HepG2 (cell line): ENCODE results near the gene RPS23. TPM values are rescaled to one million over a fixed set of nuclear protein-coding genes. Genes with fewer than 3 reads are reported as not detected.

Source experiments
- ARNTL ChIP-seq: sonication (generic); formaldehyde crosslinking; IDR thresholded peaks from 2 replicates; pipeline ENCODE4 v1.4.0; 2020; ENCODE audit warnings: mild to moderate bottlenecking, missing genetic modification reagents
- CREM ChIP-seq, 2 experiments: sonication (generic) in 1 of 2; formaldehyde crosslinking in 1 of 2; IDR thresholded peaks; 2 replicates each; pipeline versions ENCODE4 v1.4.0 to v1.6.1; 2016 to 2020; ENCODE audit warnings: antibody characterized with exemption in 1 of 2, mild to moderate bottlenecking in 1 of 2, missing genetic modification reagents in 1 of 2
- CTCF ChIP-seq: sonication (generic); formaldehyde crosslinking; IDR thresholded peaks from 2 replicates; pipeline ENCODE4 v1.5.0; 2020; ENCODE audit warnings: mild to moderate bottlenecking, missing genetic modification reagents, moderate library complexity
- DDIT3 ChIP-seq: sonication (generic); formaldehyde crosslinking; IDR thresholded peaks from 2 replicates; pipeline ENCODE4 v1.4.0; 2020; ENCODE audit warnings: mild to moderate bottlenecking, missing genetic modification reagents
- GATAD2A ChIP-seq: IDR thresholded peaks from 2 replicates; pipeline ENCODE4 v1.6.1; 2016
- GMEB1 ChIP-seq: sonication (generic); formaldehyde crosslinking; IDR thresholded peaks from 2 replicates; pipeline ENCODE4 v1.5.1; 2020; ENCODE audit warnings: missing genetic modification reagents, mild to moderate bottlenecking, borderline replicate concordance
- GPBP1L1 ChIP-seq: sonication (generic); formaldehyde crosslinking; IDR thresholded peaks from 2 replicates; pipeline ENCODE4 v1.5.0; 2020; ENCODE audit warnings: mild to moderate bottlenecking, missing genetic modification reagents
- HNRNPLL ChIP-seq: fragments of 200-400 bp; formaldehyde crosslinking; IDR thresholded peaks from 2 replicates; pipeline ENCODE4 v1.6.1; 2017; ENCODE audit warnings: mild to moderate bottlenecking, low read depth, low read length; ENCODE audit not compliant: poor library complexity, severe bottlenecking
- ISX ChIP-seq: sonication (generic); formaldehyde crosslinking; conservative IDR thresholded peaks from 2 replicates; pipeline ENCODE4 v1.5.0; 2020; ENCODE audit warnings: missing genetic modification reagents
- KAT8 ChIP-seq: IDR thresholded peaks from 2 replicates; pipeline ENCODE4 v1.6.1; 2016; ENCODE audit warnings: missing genetic modification reagents, missing compliant biosample characterization
- PHB2 ChIP-seq: fragments of 450-650 bp; IDR thresholded peaks from 2 replicates; pipeline ENCODE4 v1.6.1; 2018; ENCODE audit not compliant: partially characterized antibody
- RNF2 ChIP-seq: fragments of 450-650 bp; conservative IDR thresholded peaks from 2 replicates; pipeline ENCODE4 v1.6.1; 2016; ENCODE audit warnings: low read depth
- SP1 ChIP-seq, 2 experiments: fragments of 450-650 bp in 1 of 2; sonication (generic) in 1 of 2; formaldehyde crosslinking in 1 of 2; IDR thresholded peaks; 2 replicates each; pipeline versions ENCODE4 v1.4.0 to v1.6.1; 2016 to 2020; ENCODE audit warnings: missing genetic modification reagents in 1 of 2
- TEF ChIP-seq: sonication (generic); formaldehyde crosslinking; IDR thresholded peaks from 2 replicates; pipeline ENCODE4 v1.5.0; 2020; ENCODE audit warnings: missing genetic modification reagents
- WIZ ChIP-seq: sonication (generic); formaldehyde crosslinking; IDR thresholded peaks from 2 replicates; pipeline ENCODE4 v1.5.1; 2020; ENCODE audit warnings: mild to moderate bottlenecking, missing genetic modification reagents
- ZMAT5 ChIP-seq: sonication (generic); formaldehyde crosslinking; IDR thresholded peaks from 2 replicates; pipeline ENCODE4 v1.5.0; 2020; ENCODE audit warnings: mild to moderate bottlenecking, low read depth, missing genetic modification reagents, borderline replicate concordance
- ZNF17 ChIP-seq: sonication (generic); formaldehyde crosslinking; IDR thresholded peaks from 2 replicates; pipeline ENCODE4 v1.5.0; 2020; ENCODE audit warnings: mild to moderate bottlenecking, missing genetic modification reagents
- ZNF207 ChIP-seq: fragments of 450-650 bp; IDR thresholded peaks from 2 replicates; pipeline ENCODE4 v1.6.1; 2016; ENCODE audit warnings: antibody characterized with exemption, borderline replicate concordance
- ZNF501 ChIP-seq: sonication (generic); formaldehyde crosslinking; IDR thresholded peaks from 2 replicates; pipeline ENCODE4 v1.5.1; 2020; ENCODE audit warnings: mild to moderate bottlenecking, moderate library complexity, missing genetic modification reagents
- ZNF546 ChIP-seq: sonication (generic); formaldehyde crosslinking; conservative IDR thresholded peaks from 2 replicates; pipeline ENCODE4 v1.8.1; 2023; ENCODE audit warnings: mild to moderate bottlenecking, missing genetic modification reagents
- ZNF7 ChIP-seq: IDR thresholded peaks from 2 replicates; pipeline ENCODE4 v1.6.1; 2016; ENCODE audit warnings: missing biosample characterization, missing genetic modification reagents
- polyA plus RNA-seq, 8 experiments: library from polyadenylated mRNA; depleted of rRNA in 3 of 8; stranded (reverse) in 7 of 8; unstranded in 1 of 8; fragments of >200 nt; fragmentation: Illumina TruSeq in 4 of 8; extraction: Trizol in 4 of 8; gene quantifications; 2 replicates each; pipeline versions ENCODE4 v1.2.1 to v1.2.3, GENCODE V29; 2011 to 2016; ENCODE audit warnings: low read depth in 4 of 8, missing spikeins in 1 of 8, mixed read lengths in 1 of 8; ENCODE audit not compliant: insufficient read depth in 1 of 8
- total RNA-seq, 5 experiments: library from RNA; depleted of rRNA; stranded (reverse); fragments of >200 nt; fragmentation: Illumina TruSeq; extraction: Trizol; gene quantifications; 2 replicates each; pipeline ENCODE4 v1.2.3, GENCODE V29; 2016; ENCODE audit warnings: low read depth in 1 of 5
- TF ChIP-seq, protein P1 (sequence below): fragments of 450-650 bp; IDR thresholded peaks from 2 replicates; pipeline ENCODE4 v1.6.1; 2016

RPS23 gene
- total and polyA plus RNA-seq, 2 of the 13 experiments (the other 11 are each of a cell fraction or from before 2014, with no cell fraction given): 3,088 to 3,235 TPM

DNA sequence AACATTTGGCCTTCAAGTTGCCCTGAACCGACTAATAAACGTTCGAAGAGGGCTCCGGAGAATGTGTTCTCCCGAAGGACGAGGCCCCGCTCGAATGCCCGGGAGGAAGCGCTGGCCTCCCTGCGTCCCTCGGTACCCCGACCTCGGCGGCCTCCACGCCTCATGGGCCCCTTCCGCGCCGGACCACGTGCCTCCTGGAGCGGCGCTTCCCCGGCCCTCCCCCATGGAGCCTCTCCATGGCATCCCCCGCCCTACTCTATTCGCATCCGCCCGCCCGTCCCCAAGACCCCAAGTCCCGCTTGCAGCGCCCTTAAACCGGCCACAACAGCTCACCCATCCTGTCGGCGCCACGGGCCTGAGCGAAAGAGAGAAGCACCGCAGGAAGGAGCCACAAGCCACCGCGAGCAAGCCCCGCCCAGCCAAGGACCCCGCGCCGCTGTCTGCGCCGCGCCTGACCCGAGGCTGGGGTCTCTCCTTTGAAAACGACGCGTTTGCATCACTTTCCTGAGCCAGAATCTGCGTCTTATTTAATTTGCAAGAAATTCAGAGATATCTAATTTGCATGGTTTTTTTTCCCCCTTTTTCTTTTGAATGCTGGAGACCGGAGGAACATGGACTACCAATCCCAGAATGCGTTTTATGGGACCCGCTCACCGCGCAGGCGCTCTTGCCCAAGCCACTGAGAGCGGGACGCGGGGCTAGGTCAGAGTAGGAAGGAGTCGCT is at the start of gene RPS23 (continued):
- TF ChIP-seq CREM (IDR thresholded peaks at IDR 0.05) (peak; percentile 86), CREM (CRISPR knock-in tag; IDR thresholded peaks at IDR 0.05) (no peak), WIZ (CRISPR knock-in tag) (no peak), PHB2 (no peak), RNF2 (peak; percentile 29; the same call in 1 of the 2 replicates), ISX (CRISPR knock-in tag) (0 out of 2 replicates have a peak, but pooled peaks have one; percentile 56), HNRNPLL (peak; percentile 48), ZNF17 (no peak), ZNF7 (CRISPR knock-in tag) (no peak), GMEB1 (CRISPR knock-in tag) (peak; percentile 23; the same call in 1 of the 2 replicates), GATAD2A (peak; percentile 8; the same call in 1 of the 2 replicates), CTCF (no peak; the same call in 1 of the 2 replicates), ZNF546 (CRISPR knock-in tag) (no peak), DDIT3 (CRISPR knock-in tag) (no peak), SP1 (IDR thresholded peaks at IDR 0.05) (no peak), SP1 (CRISPR knock-in tag; IDR thresholded peaks at IDR 0.05) (peak; percentile 61), ARNTL (CRISPR knock-in tag) (peak; percentile 41; the same call in 1 of the 2 replicates), ZNF207 (no peak), ZMAT5 (no peak), TEF (CRISPR knock-in tag) (no peak; the same call in 1 of the 2 replicates), GPBP1L1 (CRISPR knock-in tag) (no peak), ZNF501 (CRISPR knock-in tag) (peak; percentile 74), KAT8 (CRISPR knock-in tag) (peak; percentile 88)
- TF ChIP-seq, protein P1, sequence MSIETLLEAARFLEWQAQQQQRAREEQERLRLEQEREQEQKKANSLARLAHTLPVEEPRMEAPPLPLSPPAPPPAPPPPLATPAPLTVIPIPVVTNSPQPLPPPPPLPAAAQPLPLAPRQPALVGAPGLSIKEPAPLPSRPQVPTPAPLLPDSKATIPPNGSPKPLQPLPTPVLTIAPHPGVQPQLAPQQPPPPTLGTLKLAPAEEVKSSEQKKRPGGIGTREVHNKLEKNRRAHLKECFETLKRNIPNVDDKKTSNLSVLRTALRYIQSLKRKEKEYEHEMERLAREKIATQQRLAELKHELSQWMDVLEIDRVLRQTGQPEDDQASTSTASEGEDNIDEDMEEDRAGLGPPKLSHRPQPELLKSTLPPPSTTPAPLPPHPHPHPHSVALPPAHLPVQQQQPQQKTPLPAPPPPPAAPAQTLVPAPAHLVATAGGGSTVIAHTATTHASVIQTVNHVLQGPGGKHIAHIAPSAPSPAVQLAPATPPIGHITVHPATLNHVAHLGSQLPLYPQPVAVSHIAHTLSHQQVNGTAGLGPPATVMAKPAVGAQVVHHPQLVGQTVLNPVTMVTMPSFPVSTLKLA: no peak
